Suppressor macrophage (primary cell): ENCODE measurements around the gene GRIPAP1.

ENCODE experiments used
- DNase-seq, 4 experiments: peaks; one replicate each; pipeline ENCODE4 v3.0.0-alpha.2; 2020 to 2022
- total RNA-seq, 17 experiments: gene quantifications; one replicate each; lab custom pipeline; 2026; ENCODE audit warnings: mixed read lengths in 6 of 17, inconsistent platforms in 3 of 17; lab: John Stamatoyannopoulos, UW

GRIPAP1 gene, protein sequence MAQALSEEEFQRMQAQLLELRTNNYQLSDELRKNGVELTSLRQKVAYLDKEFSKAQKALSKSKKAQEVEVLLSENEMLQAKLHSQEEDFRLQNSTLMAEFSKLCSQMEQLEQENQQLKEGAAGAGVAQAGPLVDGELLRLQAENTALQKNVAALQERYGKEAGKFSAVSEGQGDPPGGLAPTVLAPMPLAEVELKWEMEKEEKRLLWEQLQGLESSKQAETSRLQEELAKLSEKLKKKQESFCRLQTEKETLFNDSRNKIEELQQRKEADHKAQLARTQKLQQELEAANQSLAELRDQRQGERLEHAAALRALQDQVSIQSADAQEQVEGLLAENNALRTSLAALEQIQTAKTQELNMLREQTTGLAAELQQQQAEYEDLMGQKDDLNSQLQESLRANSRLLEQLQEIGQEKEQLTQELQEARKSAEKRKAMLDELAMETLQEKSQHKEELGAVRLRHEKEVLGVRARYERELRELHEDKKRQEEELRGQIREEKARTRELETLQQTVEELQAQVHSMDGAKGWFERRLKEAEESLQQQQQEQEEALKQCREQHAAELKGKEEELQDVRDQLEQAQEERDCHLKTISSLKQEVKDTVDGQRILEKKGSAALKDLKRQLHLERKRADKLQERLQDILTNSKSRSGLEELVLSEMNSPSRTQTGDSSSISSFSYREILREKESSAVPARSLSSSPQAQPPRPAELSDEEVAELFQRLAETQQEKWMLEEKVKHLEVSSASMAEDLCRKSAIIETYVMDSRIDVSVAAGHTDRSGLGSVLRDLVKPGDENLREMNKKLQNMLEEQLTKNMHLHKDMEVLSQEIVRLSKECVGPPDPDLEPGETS
- 44.9 to 95.1 (median 57.8) reads per million in 17 experiments for total RNA-seq

DNA sequence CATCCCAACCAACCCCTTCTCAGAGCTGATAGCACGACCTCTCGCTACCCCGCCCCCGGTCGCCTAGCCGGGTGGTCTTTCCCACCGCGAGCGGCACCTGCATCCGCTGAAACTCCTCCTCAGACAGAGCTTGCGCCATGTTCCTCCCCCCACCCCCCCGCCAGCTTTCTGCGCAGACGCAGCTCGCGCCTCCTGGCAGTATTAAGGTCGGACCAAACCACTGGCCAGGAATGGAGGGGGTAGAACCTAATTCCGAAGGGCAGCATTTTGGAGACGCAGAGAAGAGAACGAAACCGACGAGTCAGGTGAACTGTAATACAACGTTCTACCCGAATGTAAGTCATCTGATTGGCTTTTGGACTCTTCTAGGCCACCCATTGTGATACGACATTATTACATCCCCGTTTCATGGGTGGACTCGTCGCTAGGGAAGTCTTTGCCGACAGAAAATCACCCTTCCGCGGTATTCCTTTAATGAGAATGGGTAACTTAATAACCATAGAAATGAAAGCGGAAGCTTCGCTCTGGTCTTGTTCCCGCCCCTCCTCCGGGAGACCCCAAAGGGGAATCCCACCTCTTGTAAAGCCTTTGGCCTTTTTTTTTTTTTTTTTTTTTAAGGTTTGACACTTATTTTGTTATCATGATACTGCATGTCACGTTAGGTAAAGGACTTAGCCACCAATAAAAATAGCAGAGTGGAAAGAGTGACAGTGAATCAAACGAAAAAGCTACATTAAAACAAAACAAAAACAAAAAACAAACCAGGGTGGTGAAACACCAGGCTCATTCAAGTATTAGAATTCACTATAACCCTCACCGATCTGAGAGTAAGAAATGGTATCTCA lies at the start of gene GRIPAP1:
TSS of gene GRIPAP1 (minus strand) at position 174 of the 845 bp plus-strand sequence. CDS start at position 139, 35 bp downstream.
- DNase-seq: peak; percentile 83 to 90 (median 87)

DNA sequence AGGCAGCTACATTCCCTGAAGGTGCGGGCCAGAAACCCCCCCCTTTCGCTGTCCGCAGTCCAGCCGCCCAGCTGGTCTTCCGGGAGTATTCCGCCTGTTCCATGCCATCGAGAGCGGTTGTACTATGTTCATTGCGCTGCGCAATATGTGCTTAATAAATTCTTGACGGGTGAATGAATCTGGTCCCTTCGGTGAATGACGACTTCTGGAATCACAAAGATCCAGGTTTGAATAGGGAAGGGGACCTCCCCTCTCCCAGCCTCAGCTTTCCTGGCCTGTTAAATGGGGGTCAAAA lies 41.9 kb upstream of the GRIPAP1 start:
- DNase-seq: no peak

DNA sequence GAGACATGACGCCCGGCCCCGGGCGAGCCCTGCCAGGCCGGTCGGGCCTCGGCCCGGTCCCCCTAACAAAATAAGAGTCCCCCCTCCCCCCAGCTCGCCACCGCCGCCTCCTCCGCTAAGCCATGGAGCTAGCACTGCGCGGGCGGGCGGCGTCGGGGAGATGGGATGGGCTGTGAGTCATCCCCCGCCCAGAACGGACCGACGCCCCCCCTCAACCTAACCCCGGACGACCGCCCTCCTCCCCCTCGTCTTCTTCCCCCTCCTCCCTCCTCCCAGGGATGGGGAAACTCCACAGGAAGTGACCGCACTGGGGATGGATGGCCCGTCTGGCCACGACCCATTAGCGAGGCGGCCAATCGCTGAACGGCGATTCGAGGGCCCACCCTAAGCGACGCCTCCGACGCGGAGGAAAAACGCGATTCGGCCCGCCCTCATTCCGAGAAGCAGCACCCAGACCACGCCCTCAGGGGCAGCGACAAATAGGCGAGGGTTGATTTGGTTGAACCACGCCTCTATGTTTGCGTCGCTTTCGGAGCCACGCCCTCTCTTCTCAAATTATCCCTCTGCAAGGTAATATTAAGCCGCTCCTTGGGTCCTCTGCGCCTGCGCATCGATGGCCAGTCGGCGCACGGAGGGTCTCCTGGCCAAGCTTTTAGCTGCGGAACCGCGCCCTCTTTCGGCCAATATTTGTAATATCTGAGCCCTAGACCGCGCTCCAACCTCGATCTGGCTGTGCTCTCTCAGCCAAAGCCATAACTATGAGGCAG lies 41.3 kb upstream of the GRIPAP1 start, which contains the start of gene TFE3:
TSS of gene TFE3 (minus strand) at position 138 of the 767 bp plus-strand sequence. CDS start at position 7, 131 bp downstream.
- peak; percentile 96 to 98 (median 97) for DNase-seq

DNA sequence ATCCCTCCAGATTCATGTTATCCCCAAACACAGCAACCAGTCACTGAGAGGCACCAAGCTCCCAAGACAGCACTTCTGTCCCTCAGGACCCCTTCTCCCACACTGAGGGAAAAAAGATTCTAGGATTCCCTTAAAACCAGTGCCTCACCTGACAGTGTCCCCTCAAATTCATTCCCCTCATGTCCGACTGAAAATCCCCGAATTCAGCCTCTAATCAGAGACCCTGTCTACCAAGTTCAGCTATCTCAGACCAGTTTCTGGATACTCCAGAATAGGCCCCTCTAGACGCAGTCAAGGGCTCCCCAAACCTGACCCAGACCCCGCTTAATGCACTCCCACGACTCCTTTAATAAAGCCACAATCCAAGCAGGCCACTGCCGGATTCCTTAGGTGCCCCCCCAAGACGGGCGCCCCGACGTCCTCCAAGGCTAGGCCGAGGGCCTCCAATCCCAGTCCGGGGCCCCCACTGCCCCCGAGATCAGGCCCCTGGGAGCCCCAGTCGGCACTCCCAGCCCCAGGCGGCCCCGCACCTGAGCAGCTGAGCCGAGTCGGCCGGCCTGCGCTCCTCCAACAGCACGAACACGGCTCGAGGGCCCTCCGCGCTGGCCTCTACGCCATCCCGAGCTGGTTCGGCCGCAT lies 40.6 kb upstream of the GRIPAP1 start:
- no peak for DNase-seq

DNA sequence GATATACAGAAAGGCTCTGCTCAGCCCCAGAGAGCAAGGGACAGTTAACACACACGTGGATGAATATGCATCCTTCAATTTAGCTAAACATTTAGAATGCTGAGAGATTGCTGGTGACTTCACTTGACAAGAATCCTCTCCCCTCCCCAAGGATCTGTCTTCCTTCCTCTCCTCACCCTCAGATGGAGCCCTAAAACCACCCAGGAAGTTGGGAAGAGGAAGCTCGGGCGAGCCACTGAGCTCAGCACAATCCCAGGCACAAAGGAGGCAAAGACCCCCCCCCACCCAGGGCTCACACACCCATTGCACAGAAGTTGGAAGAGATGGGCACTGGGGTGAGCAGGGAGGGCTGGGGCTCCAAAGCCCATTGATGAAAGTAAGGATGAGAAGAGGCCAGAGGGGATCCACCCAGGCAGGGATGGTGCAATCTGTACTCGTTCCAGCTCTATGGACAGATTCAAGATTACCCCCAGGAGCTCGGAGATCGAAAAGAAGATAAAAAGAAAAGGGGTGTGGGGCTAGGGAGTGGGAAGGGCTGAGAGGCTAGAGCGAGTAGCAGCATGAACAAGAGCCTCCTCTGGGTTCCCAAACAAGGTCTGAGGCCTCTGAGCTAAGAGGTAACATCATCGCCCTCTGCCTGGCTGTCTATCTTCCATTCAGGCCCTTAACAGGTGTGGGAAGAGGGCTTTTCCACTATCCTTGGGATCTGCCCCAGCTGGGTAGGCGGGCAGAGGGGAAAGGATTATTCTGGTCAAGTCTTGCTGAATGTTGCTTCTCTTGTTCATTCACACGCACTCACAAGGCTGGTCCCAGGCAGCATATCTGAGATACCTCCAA lies 39.9 kb upstream of the GRIPAP1 start:
- peak; percentile 5 to 66 (median 50) for DNase-seq

DNA sequence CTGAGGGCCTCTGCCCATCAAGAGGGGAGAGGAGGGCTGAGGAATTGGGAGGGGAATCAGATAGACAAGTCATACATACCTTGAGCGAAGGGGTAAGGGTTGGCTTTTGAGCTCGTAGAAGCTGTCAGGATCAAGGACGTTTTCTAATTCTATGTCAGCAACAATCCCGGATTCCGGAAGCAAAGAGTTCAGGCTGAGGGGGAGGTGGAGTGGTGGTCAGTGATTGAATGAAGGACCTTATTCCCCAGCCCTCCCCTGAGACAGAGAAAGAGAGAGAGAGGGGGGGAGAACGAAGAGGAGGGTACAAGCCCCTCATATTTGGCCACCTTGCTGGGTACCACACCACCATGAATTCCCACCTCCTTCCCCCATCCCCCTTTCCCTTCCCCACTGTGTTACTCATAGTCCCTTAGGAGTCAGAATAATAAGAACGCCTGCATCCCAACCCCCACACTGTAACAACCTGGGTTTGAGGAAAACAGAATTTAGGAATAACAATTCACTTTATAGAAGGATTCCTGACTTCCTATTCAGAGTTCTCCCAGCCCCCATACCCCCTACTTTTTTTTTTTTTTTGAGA lies 38.4 kb upstream of the GRIPAP1 start:
- DNase-seq: peak in 1 of 4 experiments; percentile 5

DNA sequence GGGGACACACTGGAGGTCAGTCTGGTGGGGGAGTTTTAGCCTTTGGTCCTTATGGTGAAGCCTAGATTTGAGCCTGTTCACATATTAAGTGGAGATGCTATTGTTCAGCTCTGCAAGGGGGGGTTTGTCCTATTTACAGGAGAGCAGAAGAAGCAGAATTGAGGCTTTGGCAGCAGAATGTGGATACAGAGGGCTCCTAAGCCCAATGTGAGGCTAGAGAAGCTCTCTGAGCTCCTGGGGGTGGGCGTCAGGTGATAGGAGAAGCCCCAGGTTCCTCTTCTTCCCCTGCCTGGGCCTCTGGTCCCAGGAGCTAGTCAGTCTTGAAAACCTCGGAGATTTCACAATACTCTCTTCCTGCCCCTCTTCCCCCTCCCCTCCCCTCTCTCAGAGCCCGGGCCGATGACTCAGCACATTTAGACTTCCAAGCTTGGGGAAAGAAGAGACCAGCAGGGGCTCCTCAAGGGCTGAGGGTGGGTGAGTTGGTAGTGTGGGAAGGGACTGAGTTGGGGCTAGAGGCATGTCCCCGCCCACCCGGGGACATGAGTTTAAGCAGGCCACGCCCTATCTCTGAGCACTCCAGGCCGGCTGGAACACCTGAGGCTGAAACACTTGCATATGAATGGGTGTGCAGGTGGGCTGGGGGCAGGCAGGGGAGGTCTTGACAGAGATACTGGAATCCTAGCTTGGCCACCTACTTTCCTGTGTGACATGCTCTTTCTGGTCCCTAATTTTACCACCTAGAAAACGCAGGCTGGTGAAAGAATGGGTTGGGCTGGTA lies 37.7 kb upstream of the GRIPAP1 start:
- peak; percentile 61 to 87 (median 82) for DNase-seq

DNA sequence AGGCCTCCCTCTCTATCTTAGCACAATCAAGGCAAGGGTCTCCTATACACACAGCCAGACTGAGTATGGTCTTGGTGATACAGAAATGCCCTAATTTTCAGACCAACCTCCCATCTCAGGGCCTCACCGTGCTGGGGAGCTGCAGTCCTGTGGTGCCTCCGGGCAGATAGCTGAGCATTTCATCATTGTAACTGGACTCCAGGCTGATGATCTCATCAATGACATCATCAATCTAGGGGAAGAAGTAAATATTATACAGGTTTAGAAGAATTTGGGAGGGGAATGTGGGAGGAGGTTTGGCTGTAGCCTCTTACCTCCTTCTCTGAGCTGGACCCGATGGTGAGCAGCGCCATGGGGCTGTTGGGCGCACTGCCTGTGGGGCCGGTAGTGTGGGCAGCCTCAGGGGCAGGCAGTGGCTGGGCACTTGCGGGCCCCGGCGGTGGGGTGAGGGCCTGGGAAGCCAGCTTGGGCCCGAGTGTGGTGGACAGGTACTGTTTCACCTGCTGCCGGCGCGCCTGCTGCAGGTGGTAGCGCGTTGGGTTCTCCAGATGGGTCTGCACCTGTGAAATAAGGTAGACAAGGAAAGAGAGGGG lies 35.9 kb upstream of the GRIPAP1 start:
- peak in 2 of 4 experiments; percentile 11 to 23 for DNase-seq

DNA sequence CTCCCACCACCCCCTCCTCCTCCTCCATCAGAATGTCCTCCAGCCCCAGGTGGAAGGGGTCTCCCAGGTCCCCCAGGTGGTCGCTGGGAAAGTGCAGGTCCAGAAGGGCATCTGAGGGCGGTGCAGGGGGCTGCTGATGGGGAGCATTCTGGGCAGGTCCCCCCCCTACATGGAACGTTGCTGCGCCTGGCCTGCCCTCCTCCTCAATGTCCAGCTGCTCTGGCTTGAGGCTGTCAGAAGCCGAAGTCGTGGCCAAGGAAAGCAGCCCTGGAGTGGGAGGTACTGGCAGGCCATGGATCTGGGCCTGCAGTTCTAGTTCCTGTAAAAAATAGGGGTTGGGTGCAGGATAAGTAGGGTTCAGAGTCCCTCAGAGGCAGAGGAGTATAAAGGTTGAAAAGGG lies 28.2 kb upstream of the GRIPAP1 start:
- no peak for DNase-seq

DNA sequence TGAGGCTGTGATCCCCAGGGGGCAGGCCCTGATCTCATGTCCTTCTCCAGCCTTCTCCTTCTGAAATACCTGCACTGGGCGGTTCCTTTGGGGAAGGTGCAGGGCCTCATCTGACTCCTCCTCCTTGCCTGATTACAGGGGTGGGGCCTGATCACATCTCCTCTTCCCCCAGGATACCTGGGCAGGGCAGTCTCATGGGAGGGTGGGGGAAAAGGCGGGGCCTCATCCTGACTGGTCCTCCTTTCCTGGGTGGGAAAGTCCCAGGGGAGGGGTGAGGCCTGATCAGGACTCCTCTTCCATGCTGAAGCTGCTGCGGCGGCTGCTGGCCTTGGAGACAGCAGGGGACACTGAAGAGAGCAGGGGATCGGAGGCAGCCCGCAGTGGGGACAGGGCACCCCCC lies 27.8 kb upstream of the GRIPAP1 start:
- no peak for DNase-seq

DNA sequence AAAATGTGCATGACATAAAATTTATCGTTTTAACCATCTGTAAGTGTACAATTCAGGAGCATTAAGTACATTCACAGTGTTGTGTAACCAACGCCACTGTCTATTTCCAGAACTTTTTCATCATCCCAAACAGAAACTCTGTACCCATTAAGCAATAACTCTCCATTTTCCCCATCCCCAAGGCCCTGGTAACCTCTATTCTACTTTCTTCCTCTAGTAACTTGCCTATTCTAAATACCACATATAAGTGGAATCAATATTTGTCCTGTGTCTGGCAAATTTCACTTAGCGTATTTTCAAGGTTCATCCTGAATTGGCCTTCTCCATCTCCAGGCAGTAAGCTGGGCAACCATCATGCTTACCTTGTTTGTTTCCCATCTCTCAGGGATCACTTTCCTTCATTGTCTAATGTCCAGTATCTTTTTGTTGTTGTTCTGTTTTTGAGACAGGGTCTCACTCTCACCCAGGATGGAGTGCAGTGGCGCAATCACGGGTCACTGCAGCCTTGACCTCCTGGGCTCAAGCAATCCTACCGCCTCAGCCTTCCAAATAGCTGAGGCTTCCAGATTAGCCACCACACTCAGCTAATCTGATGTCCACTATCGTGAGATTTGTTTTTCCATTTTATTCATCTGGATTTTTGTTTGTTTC lies 17.7 kb upstream of the GRIPAP1 start:
- DNase-seq: peak in 1 of 4 experiments; percentile 10

DNA sequence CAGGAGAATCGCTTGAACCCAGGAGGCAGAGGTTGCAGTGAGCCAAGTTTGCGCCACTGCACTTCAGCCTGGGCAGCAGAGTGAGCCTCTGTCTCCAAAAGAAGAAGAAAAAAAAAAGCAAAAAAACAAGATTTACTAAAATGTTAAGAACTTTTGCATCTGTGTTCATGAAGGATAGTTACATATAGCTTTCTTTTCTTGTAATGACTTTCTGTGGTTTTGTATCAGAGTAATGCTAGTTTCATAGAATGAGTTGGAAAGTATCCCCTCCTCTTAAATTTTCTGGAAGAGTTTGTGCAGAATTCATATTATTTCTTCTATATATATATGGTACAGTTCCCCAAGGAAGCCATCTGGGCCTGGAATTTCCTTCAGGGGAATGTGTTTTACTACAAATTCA lies 17.0 kb upstream of the GRIPAP1 start:
- DNase-seq: no peak

DNA sequence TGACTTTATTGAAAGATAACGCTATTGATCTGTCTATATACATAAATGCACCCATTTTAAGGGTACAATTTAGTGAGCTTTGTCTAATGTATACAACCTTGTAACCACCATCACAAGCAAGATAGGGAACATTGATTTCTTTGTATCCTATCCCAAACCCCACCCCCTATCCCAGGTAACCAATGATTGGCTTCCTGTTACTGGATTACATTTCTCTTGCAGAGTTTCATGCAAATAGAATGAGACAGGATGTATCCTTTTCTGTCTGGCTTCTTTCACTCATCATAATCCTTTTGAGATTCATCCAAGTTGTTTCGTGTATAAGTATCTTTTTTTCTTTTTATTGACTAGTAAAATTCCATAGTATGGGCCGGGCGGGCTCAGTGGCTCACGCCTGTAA lies 1.6 kb upstream of the GRIPAP1 start:
- no peak for DNase-seq

DNA sequence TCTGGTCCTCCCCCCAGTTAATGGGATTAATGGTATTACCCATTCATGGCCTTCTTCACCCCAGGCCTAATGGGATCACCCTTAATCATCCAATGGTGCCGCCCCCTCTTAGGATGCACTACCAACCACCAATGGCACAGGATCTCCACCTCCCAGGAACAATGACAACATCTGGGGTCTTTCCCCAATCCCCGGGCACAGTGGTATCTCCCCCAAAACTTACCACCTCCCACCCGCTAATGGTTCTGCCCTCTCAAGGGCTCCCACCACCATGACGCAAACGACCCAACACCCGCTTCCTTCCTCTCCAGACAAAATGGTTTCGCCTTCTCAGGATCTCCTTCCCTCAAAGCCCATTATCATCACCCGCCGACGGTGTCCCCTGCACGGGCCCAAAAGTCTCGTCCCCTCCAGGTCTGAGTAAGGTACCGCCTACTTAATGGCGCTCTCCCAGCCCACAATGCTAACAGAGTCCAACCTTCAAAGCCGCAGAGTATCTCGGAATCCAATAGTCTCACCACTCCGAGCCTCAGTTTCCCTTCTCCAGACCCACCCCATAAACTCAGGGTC lies 458 bp downstream of the GRIPAP1 start:
- DNase-seq: peak; percentile 55 to 74 (median 67)

DNA sequence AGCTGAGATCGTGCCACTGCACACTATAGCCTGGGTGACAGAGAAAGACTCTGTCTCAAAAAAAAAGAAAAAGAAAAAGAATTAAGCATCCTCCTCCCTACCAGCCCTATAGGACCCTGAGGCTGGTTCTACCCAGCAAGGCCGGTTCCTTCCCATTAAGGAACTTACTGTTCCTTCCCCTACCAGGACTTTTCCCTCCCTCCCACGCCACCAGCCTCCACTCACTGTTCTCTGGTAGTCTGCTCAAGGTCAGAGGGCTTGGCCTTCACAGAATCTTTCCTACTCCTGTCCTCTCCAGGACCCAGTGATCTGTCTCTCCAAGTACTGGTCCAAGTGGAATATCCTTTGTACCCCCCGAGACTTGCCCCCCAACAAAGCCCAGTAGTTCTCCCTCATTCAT lies 1.4 kb downstream of the GRIPAP1 start:
- peak in 3 of 4 experiments; percentile 35 to 48 (median 40) for DNase-seq

DNA sequence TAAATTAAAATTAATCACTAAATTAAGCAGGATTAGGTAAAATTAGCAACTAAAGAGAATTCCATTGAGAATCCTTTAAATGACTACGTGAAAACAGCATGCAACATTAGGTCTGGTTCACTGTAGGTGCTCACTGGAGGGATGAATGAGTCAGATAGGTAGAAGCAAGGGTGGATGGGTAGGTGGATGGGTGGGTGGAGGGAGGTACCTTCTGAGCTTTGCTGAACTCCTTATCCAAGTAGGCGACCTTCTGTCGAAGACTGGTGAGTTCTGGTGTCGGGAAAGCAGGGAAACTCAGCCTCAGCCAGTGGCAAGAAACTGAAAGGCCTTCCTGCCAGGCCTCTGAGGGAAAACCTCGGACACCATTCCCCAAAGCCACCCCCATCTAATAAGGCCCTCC lies 3.0 kb downstream of the GRIPAP1 start:
- DNase-seq: no peak

DNA sequence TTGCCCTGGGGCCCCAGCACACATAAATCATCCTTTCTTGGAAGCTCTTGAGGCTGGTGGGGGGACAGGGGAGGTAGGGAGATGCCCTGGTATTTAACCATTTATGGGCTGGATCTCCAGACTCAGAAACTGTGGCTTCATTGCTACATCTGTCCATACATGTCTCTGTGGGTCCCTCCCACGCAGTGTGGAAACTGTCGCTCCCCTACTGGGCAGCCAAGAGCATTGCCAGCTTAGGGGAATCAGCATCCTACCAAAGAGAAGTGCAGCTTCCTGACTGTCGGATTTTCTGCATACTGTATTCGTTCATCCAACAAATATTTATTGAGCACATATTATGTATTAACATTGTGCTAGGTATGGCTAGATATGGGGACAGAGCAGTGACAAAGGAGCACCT lies 3.7 kb downstream of the GRIPAP1 start:
- peak in 3 of 4 experiments; percentile 7 to 26 (median 14) for DNase-seq

DNA sequence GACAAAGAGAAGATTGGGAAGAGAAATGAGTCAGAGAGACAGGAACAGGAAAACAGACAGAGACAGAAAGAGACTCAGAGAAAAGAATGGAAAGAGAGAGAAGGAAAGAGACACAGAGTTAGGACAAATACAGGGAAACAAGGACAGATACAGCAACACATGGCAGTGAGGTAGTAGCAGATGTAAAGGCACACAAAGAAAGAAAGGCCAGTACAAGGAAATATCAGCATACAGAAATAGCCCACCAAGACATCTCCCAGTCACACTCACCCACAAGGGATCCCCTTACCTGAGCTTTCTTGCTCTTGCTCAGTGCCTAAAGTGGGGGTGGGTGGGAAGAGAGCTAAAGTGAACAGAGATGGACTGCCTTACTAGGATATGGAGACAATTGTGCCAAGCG lies 4.2 kb downstream of the GRIPAP1 start:
- DNase-seq: no peak
